K562 (cell line): ENCODE results near the gene GAL3ST2. TPM values are rescaled to one million over a fixed set of nuclear protein-coding genes. Genes with fewer than 3 reads are reported as not detected.

Experiments used
- ATAC-seq: fragments of 200-7000 bp; cut with Tn5 transposase; 3 replicates; pipeline ENCODE4 v1.9.1; 2020; ENCODE audit warnings: moderate library complexity
- BruUV-seq: library from RNA; stranded (reverse); fragments of 400-500 nt; replicated peaks from 2 replicates; lab custom pipeline; 2021; lab: Mats Ljungman, UMichigan
- CTCF ChIA-PET: fragments of 300-600 bp; formaldehyde crosslinking; extraction: SDS; loops from one replicate; lab custom pipeline; 2021; ENCODE audit warnings: low intra/inter-chr PET ratio; lab: Yijun Ruan, JAX
- POLR2A ChIA-PET: fragments of 300-600, 350-650 bp; sonication (Branson Sonifier 250); formaldehyde crosslinking; extraction: SDS; loops from one replicate; lab custom pipeline; 2021; ENCODE audit warnings: antibody characterized with exemption, inconsistent platforms; lab: Yijun Ruan, JAX
- DNase-seq, 4 experiments: peaks; one replicate each; pipeline versions ENCODE4 v3.0.0 to v3.0.0-alpha.2; 2011 to 2018; ENCODE audit warnings: low spot score in 3 of 4, mixed read lengths in 3 of 4; ENCODE audit errors: extremely low read depth in 1 of 4
- FAIRE-seq: peaks from 2 replicates; lab custom pipeline; 2011; peaks lifted over from hg19 to GRCh38; lab: Jason Lieb, UNC
- H2AFZ ChIP-seq: 2 replicates; pipeline ENCODE4 v1.6.0; 2011; ENCODE audit warnings: low read depth, low read length, control low read depth, inconsistent platforms
- H3K27ac ChIP-seq: fragments of 200-600 bp; 3 replicates; pipeline ENCODE4 v1.8.0; 2011; ENCODE audit warnings: low read depth, mild to moderate bottlenecking, control low read depth, inconsistent platforms, low read length, moderate library complexity, mixed read lengths; ENCODE audit errors: extremely low read depth
- H3K27me3 ChIP-seq, 2 experiments: fragments of 300-600 bp in 1 of 2; 2 replicates in 1 of 2; 3 replicates in 1 of 2; pipeline versions ENCODE4 v1.6.0 to v1.8.0; 2011; ENCODE audit warnings: inconsistent platforms in 2 of 2, low read length in 2 of 2, mild to moderate bottlenecking in 1 of 2, mixed read lengths in 1 of 2, moderate library complexity in 1 of 2; ENCODE audit not compliant: control insufficient read depth in 2 of 2, insufficient read depth in 2 of 2
- H3K36me3 ChIP-seq: fragments of 300-600 bp; 3 replicates; pipeline ENCODE4 v1.8.0; 2011; ENCODE audit warnings: mild to moderate bottlenecking, low read length, inconsistent platforms; ENCODE audit not compliant: control insufficient read depth, insufficient read depth
- H3K4me1 ChIP-seq, 2 experiments: fragments of 200-600 bp in 1 of 2; replicated peaks in 1 of 2; 2 replicates in 1 of 2; 3 replicates in 1 of 2; pipeline versions ENCODE4 v1.5.1 to v1.8.0; 2011; ENCODE audit warnings: inconsistent platforms in 2 of 2, low read length in 2 of 2, mild to moderate bottlenecking in 1 of 2, mixed read lengths in 1 of 2, moderate library complexity in 1 of 2; ENCODE audit not compliant: control insufficient read depth in 2 of 2, insufficient read depth in 2 of 2
- H3K4me2 ChIP-seq: 2 replicates; pipeline ENCODE4 v1.6.1; 2011; ENCODE audit warnings: low read length, control low read depth, inconsistent platforms, mixed read lengths; ENCODE audit not compliant: insufficient read depth
- H3K4me3 ChIP-seq: fragments of 200-600 bp; sonication (generic), shearing (Covaris generic); 2 replicates; pipeline ENCODE4 v1.5.1; 2016; ENCODE audit warnings: control low read depth, inconsistent platforms
- H3K79me2 ChIP-seq: fragments of 200-600 bp; 3 replicates; pipeline ENCODE4 v1.8.0; 2011; ENCODE audit warnings: low read length, inconsistent platforms; ENCODE audit not compliant: control insufficient read depth, insufficient read depth
- H3K9ac ChIP-seq, 2 experiments: 2 replicates each; pipeline versions ENCODE4 v1.6.0 to v1.6.1; 2011; ENCODE audit warnings: low read depth in 2 of 2, low read length in 2 of 2, control low read depth in 1 of 2, inconsistent platforms in 1 of 2, mild to moderate bottlenecking in 1 of 2, mixed read lengths in 1 of 2; ENCODE audit not compliant: insufficient read depth in 1 of 2
- H3K9me1 ChIP-seq: one replicate; pipeline ENCODE4 v1.6.0; 2011; ENCODE audit warnings: inconsistent platforms, mild to moderate bottlenecking, low read length, moderate library complexity; ENCODE audit not compliant: control insufficient read depth, insufficient read depth
- H3K9me3 ChIP-seq: replicated peaks from 2 replicates; pipeline ENCODE4 v1.5.1; 2011; ENCODE audit warnings: low read depth, low read length, inconsistent platforms; ENCODE audit not compliant: control insufficient read depth, insufficient read depth
- H4K20me1 ChIP-seq: replicated peaks from 2 replicates; pipeline ENCODE4 v1.6.1; 2011; ENCODE audit warnings: low read length, inconsistent platforms, mixed read lengths; ENCODE audit not compliant: control insufficient read depth, insufficient read depth
- C11orf30 ChIP-seq: fragments of 450-650 bp; IDR thresholded peaks from 2 replicates; pipeline ENCODE4 v1.6.1; 2016; ENCODE audit warnings: low read depth, mild to moderate bottlenecking
- DPF2 ChIP-seq: fragments of 450-650 bp; IDR thresholded peaks from 2 replicates; pipeline ENCODE4 v1.6.1; 2016
- ESRRB ChIP-seq: fragments of 250-450 bp; sonication (Bioruptor Pico); IDR thresholded peaks from 2 replicates; pipeline ENCODE4 v1.5.0; 2020; ENCODE audit warnings: mild to moderate bottlenecking, moderate library complexity, borderline replicate concordance
- FOXK1 ChIP-seq: sonication (generic); formaldehyde crosslinking; IDR thresholded peaks from 2 replicates; pipeline ENCODE4 v1.8.0; 2022; ENCODE audit warnings: missing genetic modification reagents, mild to moderate bottlenecking, borderline replicate concordance
- HNRNPLL ChIP-seq: fragments of 200-400 bp; formaldehyde crosslinking; IDR thresholded peaks from 2 replicates; pipeline ENCODE4 v1.6.1; 2017; ENCODE audit warnings: low read length, low read depth, mild to moderate bottlenecking; ENCODE audit not compliant: poor library complexity, severe bottlenecking
- MLX ChIP-seq, 2 experiments: fragments of 450-650 bp in 1 of 2; sonication (generic) in 1 of 2; formaldehyde crosslinking; conservative IDR thresholded peaks; 2 replicates each; pipeline versions ENCODE4 v1.4.0 to v1.8.1; 2020 to 2022; ENCODE audit warnings: mild to moderate bottlenecking in 1 of 2, missing genetic modification reagents in 1 of 2
- MTA2 ChIP-seq: fragments of 450-650 bp; IDR thresholded peaks from 2 replicates; pipeline ENCODE4 v1.6.1; 2016; ENCODE audit warnings: low read depth
- SMARCE1 ChIP-seq: fragments of 450-650 bp; IDR thresholded peaks from 2 replicates; pipeline ENCODE4 v1.7.1; 2016; ENCODE audit warnings: mild to moderate bottlenecking
- SMC3 ChIP-seq: conservative IDR thresholded peaks from 2 replicates; pipeline ENCODE4 v1.6.1; 2011; ENCODE audit warnings: low read depth, low read length, improper control_type of control experiment; ENCODE audit not compliant: insufficient read depth
- SUPT5H ChIP-seq: fragments of 450-650 bp; IDR thresholded peaks from 2 replicates; pipeline ENCODE4 v1.6.1; 2016
- ZBTB7A ChIP-seq: IDR thresholded peaks from 2 replicates; pipeline ENCODE4 v1.6.1; 2011; ENCODE audit warnings: low read depth, mild to moderate bottlenecking, low read length, moderate library complexity, borderline replicate concordance; ENCODE audit not compliant: control insufficient read depth
- ZNF133 ChIP-seq: fragments of 250-450 bp; sonication (Bioruptor Pico); IDR thresholded peaks from 2 replicates; pipeline ENCODE4 v1.4.0; 2020; ENCODE audit warnings: mild to moderate bottlenecking
- ZNF143 ChIP-seq: sonication (generic); formaldehyde crosslinking; IDR thresholded peaks from 2 replicates; pipeline ENCODE4 v1.9.0; 2022; ENCODE audit warnings: mild to moderate bottlenecking, missing genetic modification reagents
- ZNF316 ChIP-seq: fragments of 450-650 bp; IDR thresholded peaks from 2 replicates; pipeline ENCODE4 v1.6.1; 2016
- WGBS: fragments of 100-300 bp; shearing (Covaris generic); methylation state at CpG from one replicate; pipeline ENCODE4 v1.1.6; 2016; ENCODE audit warnings: low coverage, mixed read lengths; ENCODE audit not compliant: insufficient coverage; ENCODE audit errors: missing lambda C conversion rate; 5-methylcytosine and 5-hydroxymethylcytosine counted together
- in situ Hi-C: fragments of 300-500 bp; cut with MboI; formaldehyde crosslinking; loops from 4 replicates; pipeline ENCODE4 v1.15.0; 2018; ENCODE audit warnings: inconsistent platforms, mixed read lengths
- intact Hi-C: fragments of 100-400 bp; cut with micrococcal nuclease; formaldehyde crosslinking; loops from 2 replicates; pipeline ENCODE4 v1.14.2; 2022
- polyA plus RNA-seq, 8 experiments: library from polyadenylated mRNA; depleted of rRNA in 4 of 8; stranded (reverse) in 5 of 8; unstranded in 3 of 8; fragments of >200 nt; fragmentation: Nextera tagmentation in 2 of 8; fragmentation: Illumina TruSeq in 1 of 8; extraction: Ambion mirVana in 2 of 8; extraction: Trizol in 1 of 8; gene quantifications; 2 replicates each; pipeline versions ENCODE4 v1.2.1 to v1.2.3, GENCODE V29; 2011 to 2014; ENCODE audit warnings: inconsistent platforms in 1 of 8, missing spikeins in 1 of 8
- total RNA-seq, 7 experiments: library from RNA; depleted of rRNA in 6 of 7; stranded (reverse); fragments of >200 nt in 6 of 7; fragmentation: Illumina TruSeq in 2 of 7; extraction: Trizol in 2 of 7; gene quantifications; 2 replicates each; pipeline versions ENCODE4 v1.2.1 to v1.2.3, GENCODE V29; 2011 to 2021; ENCODE audit warnings: low replicate concordance in 1 of 7

The GAL3ST2 gene
- total and polyA plus RNA-seq, 9 of the 15 experiments (the other 6 are each of a cell fraction or from before 2014, with no cell fraction given): 0.42 TPM; not detected in 8

GRCh38 chr2:241762321-241762932, 14.2 kb upstream of the GAL3ST2 start:
- CTCF ChIA-PET: no interaction called here
- TF ChIP-seq MTA2 (no peak), DPF2 (peak; percentile 14; the same call in 1 of the 2 replicates), FOXK1 (CRISPR knock-in tag) (no peak), SMC3 (no peak), ZNF133 (CRISPR knock-in tag) (no peak), HNRNPLL (no peak), ESRRB (CRISPR knock-in tag) (no peak), C11orf30 (peak; percentile 39), SUPT5H (no peak), ZNF316 (peak; percentile 57), MLX (CRISPR knock-in tag; conservative IDR thresholded peaks at IDR 0.05) (no peak), SMARCE1 (0 out of 2 replicates have a peak, but pooled peaks have one; percentile 27), ZBTB7A (no peak), ZNF143 (CRISPR knock-in tag) (no peak)
- TF ChIP-seq, all 486 proteins: peak for 4
- WGBS: 41% methylated on average over 15 of the region's 18 CpGs
- no peak for FAIRE-seq
- no peak overlapping the region for H3K4me3 ChIP-seq
- no TSS peak for BruUV-seq
- no peak overlapping the region for H3K4me2 ChIP-seq
- in situ Hi-C loops (no loop called here), intact Hi-C loops (no loop called here)
- no peak overlapping the region for H2AFZ ChIP-seq
- POLR2A ChIA-PET: interaction anchor here (0.7 to 1.4 kb wide), 3 partner anchors 9 to 77 kb away, joined by 3 to 4 read pairs (median 3); no protein-coding TSS in a partner anchor
- no peaks in the 10 kb centered on the region for H3K79me2 ChIP-seq
- 0 out of 4 replicates have a peak overlapping the region, but pooled peaks of 1 of the 2 experiments have one; percentile 8 for H3K9ac ChIP-seq
- H3K9me1 ChIP-seq: no peaks in the 10 kb centered on the region
- H3K36me3 ChIP-seq: peaks cover 29% of the 10 kb centered on the region; the same call in 2 of the 3 replicates
- no peaks in the 10 kb centered on the region for H3K9me3 ChIP-seq
- H4K20me1 ChIP-seq: no peaks in the 10 kb centered on the region
- no peaks in the 10 kb centered on the region for H3K27me3 ChIP-seq
- peak; percentile 60 for ATAC-seq
- H3K27ac ChIP-seq: peak overlapping the region; percentile 36; the same call in 1 of the 3 replicates
- peaks cover 13 to 23% of the 10 kb centered on the region in 2 experiments for H3K4me1 ChIP-seq
- DNase-seq: peak in 1 of 4 experiments; percentile 22
